ENCODE results near the gene OR4M1.
"Not testable (repeated sequence)": the region's sequence is repeated elsewhere in the genome, so short reads cannot be mapped to it uniquely, and the experiment has no call there.

OR4M1 gene, protein sequence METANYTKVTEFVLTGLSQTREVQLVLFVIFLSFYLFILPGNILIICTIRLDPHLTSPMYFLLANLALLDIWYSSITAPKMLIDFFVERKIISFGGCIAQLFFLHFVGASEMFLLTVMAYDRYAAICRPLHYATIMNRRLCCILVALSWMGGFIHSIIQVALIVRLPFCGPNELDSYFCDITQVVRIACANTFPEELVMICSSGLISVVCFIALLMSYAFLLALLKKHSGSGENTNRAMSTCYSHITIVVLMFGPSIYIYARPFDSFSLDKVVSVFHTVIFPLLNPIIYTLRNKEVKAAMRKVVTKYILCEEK

DNA sequence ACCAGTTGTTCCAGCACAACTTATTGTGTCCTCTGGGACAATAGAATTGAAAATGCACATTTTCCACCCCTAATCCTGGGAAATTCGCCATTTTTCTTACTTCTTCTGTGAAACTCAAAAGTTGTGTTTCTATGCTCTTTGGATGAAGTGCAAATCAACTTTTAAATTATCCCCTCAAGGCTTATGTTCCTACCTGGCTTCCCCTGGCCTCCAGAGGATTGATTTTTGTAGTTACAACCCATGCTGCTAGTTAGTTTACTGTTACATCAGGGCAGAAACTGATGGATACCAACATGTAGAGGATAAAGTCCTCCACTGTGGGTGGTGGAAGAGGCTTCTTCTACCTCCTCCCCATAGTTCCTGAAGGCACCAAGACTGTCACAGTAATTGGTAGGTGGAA, at the start of gene OR4M1:
OR4M1 (plus strand) TSS at position 301 of the 400 bp plus-strand sequence. CDS start 6,819 bp downstream, outside the sequence.
- not testable (repeated sequence) for DNase-seq (ENCODE audit: low spot score)

DNA sequence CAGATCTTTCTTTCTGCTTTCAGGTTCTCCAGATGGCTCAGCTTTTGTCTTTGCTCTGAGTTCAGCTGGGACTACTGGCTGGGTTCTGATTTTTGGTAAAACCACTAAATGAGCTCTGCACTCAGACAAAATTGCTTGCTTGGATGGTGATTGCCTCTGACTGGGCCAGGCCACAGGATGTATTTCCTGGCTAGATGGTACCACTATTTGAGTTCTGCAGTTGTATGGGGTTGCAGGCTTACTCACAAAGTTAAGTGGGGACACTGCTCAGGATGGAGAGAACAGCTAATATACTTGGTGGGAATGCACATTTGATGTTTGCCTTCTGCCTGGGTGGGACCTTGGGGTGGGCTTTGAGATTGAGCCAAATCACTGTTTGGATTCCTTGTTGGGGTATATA, 43.9 kb upstream of the OR4M1 start:
- no peak for DNase-seq (ENCODE audit: low spot score)

DNA sequence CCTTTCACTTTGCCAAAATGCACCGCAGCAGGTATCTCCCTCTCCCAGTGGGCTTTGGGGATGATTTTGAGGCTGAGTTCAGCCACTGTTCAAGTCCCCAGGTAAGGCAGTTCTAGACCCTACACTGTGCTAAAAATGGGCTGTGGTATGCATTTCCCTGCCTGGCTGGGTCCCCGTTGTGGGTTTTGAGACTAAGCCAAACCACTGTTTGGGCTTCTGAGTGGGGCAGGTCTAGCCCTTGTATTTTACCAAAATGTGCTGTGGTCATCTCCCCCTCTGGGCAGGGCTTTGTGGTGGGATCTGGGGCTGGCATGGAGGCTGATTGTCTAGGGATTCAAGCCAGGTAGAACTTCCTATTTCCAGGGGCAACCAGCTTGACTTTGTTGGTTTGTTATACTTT, 43.5 kb upstream of the OR4M1 start:
- no peak for DNase-seq (ENCODE audit: low spot score)

DNA sequence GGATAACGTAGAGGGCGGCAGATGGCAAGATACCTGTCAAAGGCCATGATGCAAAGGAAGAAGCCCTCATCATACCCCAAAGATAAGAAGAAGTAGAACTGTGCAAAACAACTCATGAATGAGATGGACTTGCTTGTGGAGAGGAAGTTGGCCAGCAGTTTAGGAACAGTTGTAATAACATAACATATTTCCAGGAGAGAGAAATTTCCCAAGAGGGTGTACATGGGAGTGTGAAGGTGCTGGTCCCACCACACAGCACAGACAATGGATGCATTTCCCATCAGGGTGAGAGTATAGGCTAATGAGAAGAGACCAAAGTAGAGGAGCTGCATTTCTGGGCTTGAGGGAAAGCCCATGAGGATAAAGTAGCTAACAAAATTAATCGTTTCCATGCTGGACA, 39.4 kb upstream of the OR4M1 start:
- not testable (repeated sequence) for DNase-seq (ENCODE audit: low spot score)

DNA sequence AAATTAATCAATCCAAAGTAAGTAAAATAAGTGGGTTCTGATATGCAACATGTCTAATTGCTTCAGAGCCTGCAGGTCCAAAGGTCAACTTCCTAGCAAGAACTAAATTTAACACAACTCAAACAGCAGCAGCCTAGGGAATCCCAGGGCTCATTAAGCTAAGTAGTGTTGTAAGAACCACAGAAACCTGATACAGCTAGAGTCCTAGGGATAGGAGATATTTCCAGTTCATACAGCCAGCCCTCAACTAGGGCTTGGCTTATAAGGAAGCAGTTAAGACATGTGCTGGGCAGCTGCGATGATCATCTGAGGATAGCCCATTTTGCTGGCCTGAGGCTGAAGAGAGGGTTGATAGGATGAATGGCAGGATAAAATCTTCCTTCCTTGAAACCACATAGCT, 30.0 kb upstream of the OR4M1 start, which contains the start of gene OR4Q3:
OR4Q3 (plus strand) TSS at position 316 of the 400 bp plus-strand sequence.
- no peak for DNase-seq (ENCODE audit: low spot score)

DNA sequence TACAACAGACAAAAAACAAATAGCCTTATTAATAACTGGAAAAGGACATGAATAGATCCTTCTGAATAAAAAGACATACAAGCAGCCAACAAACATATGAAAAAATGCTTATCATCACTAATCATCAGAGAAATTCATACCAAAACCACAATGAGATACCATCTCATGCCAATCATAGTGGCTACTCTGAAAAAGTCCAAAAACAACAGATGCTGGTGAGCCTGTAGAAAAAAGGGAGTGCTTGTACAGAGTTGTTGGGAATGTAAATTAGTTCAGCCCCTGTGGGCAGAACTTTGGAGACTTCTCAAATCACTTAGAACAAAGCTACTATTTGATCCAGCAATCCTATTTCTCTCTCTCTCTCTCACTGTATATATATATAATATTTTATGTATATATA, 21.0 kb upstream of the OR4M1 start:
- not testable (repeated sequence) for DNase-seq (ENCODE audit: low spot score)

DNA sequence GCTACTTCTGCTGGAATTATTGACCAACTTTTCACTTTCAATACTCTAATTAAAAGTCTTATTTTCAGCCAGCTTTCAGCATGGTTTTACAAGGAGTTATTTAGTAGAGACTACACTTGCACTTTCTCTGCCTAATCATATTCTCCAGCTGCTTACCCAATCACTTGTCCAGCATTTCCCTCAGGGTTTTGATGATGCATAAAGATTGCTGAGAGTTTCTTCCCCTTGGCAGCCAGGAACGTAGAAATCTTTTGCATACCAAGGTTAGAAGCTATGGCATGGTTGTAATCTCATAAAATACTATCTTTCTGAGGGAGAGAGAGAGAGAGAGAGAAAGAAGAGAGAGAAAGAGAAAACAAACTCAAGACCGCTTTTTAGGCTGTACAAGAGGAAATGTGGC, 19.1 kb upstream of the OR4M1 start:
- DNase-seq (ENCODE audit: low spot score): no peak

DNA sequence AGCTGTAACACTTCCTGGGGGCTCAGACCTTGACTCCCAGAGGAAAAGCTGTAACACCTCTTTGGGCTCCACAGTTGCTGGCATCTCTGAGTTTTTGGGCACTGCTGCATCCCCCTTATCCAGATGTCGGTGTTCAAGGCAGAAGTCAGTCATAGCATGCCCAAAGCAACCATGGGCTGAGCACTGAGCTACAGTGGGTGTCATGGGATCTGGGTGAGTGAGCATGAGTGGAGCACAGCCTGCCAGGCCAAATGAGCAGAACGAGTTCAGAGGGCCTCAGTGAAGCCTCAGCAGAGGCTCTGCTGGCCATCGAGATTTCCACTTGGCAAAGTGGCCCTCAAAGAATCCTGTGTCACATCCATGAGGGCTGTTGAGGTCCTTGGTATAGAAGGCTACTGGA, 1.8 kb upstream of the OR4M1 start:
- DNase-seq (ENCODE audit: low spot score): not testable (repeated sequence)

DNA sequence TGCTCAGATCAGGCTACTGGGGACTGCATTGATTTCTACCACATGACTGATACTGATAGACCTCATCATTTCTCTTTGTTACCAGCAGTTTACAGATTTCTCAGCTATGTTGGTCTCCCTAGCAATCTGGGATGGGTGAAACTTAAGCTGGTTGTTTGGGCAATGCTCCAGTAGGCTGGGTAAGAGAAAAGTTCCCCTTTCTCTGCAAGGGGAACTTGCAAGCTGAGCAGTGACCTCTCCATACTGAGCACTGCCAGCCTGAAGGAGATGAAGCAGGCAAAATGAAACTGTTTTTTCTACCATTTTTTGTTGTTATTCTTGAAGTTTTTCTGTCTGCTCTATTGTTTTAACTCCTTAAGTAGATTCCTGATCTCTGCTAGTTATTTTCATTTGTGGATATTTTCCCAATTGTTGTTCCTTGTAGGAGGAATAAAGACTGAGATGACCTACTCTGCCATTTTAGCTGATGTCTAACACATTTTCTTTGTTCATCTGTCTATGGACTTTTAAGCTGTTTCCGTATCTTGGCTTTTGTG, 1.3 kb upstream of the OR4M1 start:
- DNase-seq (ENCODE audit: low spot score): no peak

DNA sequence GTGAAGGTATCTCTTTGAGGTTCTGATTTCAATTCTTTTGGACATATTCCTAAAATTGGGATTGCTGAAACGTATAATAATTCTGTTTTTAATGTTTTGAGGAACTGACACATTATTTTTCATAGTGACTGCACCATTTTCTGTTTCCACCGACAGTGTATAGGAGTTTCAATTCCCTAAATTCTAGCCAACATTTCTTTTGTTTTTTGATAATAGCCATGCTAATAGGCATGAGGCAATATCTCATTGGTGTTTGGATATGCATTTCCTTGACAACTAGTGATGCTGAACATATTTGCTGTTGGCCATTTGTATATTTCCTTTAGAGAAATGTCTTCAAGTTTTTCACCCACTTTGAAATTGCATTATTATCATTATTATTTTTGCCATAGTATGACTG, 850 bp upstream of the OR4M1 start:
- DNase-seq (ENCODE audit: low spot score): not testable (repeated sequence)

DNA sequence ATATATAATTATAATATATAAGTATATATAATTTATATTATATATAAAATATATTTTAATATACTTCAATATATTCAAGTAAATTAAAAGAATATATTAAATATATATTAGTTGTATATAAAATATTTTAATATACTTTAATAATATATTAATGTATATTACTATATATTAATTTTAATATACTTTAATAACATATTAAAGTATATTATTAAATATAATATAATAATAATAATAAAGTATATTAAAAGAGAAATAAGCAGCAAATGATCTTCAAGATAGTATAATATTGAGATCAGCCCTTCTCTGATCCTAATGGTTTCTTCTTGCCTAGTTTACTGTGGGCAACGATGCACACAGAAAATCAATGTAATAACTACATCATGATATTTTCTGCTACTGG, 2.3 kb downstream of the OR4M1 start:
- no peak for DNase-seq (ENCODE audit: low spot score)

DNA sequence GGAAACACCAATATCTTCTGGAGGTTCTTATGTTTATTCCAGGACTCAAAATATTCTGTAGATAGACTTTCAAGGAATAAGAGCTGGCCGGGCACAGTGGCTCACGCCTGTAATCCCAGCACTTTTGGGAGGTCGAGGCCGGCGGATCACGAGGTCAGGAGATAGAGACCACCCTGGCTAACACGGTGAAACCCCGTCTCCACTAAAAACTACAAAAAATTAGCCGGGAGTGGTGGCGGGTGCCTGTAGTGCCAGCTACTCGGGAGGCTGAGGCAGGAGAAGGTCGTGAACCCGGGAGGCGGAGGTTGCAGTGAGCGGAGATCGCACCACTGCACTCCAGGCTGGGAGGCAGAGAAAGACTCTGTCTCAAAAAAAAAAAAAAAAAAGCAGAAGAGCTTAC, 12.5 kb downstream of the OR4M1 start:
- not testable (repeated sequence) for DNase-seq (ENCODE audit: low spot score)

DNA sequence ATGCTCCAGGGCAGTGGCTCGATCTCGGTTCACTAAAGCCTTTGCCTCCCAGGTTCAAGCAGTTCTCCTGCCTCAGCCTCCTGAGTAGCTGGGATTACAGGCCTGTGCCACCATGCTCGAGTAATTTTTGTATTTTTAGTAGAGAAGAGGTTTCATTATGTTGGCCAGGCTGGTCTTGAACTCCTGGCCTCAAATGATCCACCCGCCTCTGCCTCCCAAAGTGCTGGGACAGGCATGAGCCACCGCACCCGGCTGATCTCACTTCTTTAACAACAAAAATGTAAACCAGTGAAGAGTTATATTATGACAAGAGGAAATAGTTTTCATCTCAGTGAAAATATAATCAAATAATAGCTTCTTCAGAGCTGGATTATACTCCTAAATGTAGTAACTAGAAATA, 14.0 kb downstream of the OR4M1 start:
- not testable (repeated sequence) for DNase-seq (ENCODE audit: low spot score)

DNA sequence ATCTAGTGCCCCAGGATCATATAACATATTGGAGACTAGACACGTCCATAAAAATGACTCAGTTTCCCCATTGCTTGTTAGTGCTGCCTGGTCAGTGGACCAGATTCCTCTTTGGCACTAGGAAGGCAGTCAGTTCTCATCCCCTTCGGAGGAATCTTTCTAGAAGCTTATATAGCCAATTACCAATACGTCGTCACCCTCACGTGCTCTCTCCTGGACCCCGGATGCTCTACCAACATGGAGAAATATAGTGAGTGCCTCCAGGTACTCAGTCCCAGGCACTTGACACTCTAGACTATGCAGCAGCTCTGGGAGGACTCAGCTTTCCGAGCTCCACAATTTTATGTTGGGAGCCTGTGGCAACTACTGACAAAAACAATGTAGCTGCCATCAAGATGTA, 14.8 kb downstream of the OR4M1 start:
- not testable (repeated sequence) for DNase-seq (ENCODE audit: low spot score)

DNA sequence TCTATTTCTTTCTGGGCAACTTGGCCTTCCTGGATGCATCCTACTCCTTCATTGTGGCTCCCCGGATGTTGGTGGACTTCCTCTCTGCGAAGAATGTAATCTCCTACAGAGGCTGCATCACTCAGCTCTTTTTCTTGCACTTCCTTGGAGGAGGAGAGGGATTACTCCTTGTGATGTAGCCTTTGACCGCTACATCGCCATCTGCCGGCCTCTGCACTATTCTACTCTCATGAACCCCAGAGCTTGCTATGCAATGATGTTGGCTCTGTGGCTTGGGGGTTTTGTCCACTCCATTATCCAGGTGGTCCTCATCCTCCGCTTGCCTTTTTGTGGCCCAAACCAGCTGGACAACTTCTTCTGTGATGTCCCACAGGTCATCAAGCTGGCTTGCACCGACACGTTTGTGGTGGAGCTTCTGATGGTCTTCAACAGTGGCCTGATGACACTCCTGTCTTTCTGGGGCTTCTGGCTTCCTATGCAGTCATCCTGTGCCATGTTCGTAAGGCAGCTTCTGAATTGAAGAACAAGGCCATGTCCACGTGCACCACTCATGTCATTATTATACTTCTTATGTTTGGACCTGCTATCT, 23.3 kb downstream of the OR4M1 start:
- not testable (repeated sequence) for DNase-seq (ENCODE audit: low spot score)

DNA sequence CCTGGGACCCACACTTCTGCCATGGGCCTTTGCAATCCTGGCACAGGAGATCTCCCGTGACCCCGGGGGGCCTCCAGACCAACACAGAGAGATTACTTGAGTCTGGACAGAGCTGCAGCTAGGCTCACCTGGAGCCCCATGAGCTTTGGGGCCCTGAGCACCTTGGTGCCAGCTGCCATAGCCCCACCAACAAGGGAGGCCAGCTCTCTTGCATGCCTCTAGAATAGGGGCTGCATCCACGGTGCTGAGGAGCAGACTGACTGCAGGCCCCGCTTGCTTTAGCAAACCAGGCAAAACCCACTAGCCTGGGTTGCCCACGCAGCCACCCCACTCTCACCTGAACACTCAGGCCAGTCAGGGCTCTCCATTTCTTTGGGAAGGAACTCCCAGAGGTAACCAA, 26.6 kb downstream of the OR4M1 start:
- no peak for DNase-seq (ENCODE audit: low spot score)

DNA sequence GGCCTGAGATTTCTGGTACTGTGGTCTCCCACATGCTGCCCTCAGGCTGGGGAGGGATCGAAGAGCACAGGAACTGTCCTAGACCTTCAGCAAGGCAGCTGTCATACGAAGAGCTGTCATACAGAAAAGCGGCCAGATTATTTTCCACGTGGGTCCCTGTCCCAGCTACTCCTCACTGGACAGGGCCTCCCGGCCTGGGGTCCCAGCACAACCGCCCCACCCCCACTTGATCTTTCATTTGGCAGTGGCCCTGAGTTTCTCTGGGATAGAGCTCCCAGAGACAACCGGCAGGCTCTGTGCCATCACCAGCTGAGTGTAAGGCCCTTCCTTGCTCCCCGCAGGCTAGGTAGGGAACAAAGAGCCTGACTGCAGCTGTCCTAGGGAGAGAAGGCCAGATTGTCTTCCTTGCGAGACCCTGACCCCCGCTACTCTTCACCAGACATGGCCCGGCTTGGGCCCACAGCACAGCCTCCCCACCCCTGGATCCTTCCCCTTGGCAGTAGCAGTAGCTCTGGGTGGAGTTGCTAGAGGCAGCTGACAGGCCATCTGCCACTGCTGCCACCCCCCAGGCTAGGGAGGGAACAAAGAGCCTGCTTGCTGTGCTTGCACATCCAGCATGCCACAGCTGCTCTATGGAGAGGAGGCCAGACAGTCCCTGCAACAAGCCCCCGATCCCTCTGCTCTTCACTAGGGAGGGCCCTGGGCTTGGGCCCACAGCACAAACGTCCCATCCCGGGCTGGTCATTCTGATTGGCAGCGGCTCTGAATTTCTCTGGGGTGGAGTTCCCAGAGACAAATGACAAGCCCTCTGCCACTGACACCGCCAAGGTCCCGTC, 27.2 kb downstream of the OR4M1 start:
- no peak for DNase-seq (ENCODE audit: low spot score)

DNA sequence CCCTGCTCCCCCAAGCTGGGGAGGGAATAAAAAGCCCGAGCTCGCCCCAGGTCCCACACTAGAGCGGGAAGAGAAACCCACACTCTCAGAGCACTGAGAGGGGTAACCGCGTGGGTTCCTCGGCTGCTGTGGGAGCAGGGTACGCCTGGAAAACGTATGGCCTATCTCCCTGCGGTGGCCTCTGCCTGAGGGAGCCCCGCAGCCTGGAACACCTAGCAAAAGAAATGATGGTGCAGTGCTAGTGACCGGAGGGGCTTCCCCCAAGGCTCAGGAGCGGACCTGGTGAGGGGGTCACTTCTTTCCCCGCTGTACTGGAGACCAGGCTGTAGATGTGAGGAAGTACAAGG, 27.8 kb downstream of the OR4M1 start:
- DNase-seq (ENCODE audit: low spot score): no peak

DNA sequence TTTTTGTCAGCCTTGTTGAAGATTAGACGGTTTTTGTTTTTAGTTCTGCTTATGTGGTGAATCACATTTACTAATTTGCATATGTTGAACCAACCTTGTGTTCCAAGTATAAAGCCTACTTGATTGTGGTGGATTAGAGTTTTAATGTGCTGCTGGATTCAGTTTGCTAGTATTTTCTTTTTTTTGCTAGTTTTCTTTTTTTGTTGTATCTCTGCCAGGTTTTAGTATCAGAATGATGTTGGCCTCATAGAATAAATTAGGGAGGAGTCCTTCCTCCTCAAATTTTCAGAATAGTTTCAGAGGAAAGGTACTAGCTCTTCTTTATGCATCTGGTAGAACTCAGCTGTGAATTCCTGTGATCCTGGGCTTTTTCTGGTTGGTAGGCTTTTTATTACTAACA, 30.2 kb downstream of the OR4M1 start, which contains the start of gene OR4N2:
OR4N2 (plus strand) TSS at position 301 of the 400 bp plus-strand sequence. CDS start 23,679 bp downstream, outside the sequence.
- not testable (repeated sequence) for DNase-seq (ENCODE audit: low spot score)

DNA sequence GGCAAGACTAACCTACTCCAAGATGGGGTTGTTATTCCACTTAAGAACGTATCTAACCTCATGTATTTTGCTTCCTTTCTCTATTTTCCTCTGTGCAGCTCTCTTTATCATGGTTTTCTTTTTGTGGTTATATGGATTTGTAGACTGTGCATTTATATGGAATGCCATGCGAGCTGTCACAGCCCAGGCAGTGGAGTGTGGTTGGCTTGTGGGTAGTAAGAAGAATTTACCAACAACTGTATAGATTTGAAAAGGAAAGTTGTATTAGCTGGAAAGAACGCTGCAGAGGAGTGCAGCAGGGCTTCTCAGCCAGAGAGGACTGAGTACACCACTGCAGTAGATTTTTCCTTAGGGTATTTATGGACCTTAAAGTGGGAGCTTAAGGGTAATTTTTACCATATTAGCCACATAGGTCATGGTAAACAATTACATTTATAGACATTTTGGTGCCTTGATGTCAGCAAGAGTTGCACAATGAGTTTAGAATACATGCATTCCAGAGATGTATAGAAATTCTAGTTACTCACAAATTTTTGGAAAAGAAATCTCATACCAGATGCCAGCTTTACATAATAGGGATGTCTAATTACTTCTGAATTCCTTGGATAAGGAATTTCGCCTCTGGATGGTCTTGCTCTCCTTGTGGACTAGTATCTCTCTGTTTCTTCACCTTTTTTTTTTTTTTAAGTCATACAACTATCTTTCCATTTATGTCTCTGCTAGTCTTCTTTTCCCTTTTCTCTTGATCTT, 40.0 kb downstream of the OR4M1 start:
- DNase-seq (ENCODE audit: low spot score): not testable (repeated sequence)

DNA sequence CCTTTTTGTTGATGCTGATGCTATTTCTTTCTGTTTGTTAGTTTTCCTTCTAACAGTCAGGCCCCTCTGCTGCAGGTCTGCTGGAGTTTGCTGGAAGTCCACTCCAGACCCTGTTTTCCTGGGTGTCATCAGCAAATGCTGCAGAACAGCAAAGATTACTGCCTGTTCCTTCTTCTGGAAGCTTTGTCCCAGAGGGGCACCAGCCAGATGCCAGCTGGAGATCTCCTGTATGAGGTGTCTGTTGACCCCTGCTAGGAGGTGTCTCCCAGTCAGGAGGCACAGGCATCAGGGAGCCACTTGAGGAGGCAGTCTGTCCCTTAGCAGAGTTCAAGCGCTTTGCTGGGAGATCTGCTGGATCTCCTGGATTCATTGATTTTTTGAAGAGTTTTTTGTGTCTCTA, 46.6 kb downstream of the OR4M1 start:
- DNase-seq (ENCODE audit: low spot score): not testable (repeated sequence)

DNA sequence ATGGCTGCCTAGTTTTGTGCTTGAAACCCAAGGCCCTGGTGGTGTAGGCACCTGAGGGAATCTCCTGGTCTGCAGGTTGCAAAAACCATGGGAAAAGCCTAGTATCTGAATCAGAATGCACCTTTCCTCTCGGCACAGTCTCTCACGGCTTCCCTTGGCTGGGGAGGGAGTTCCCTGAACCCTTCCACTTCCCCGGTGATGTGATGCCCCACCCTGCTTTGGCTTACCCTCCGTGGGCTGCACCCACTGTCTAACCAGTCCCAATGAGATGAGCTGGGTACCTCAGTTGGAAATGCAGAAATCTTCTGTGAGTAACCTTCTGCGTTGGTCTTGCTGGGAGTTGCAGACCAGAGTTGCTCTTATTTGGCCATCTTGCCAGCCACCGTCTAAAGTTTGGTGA, 47.7 kb downstream of the OR4M1 start:
- not testable (repeated sequence) for DNase-seq (ENCODE audit: low spot score)

Measured in hepatic stellate cell (primary cell).